Measurements from ENCODE around the gene DDIT3.

Gene DDIT3

GRCh38 chr12:57547288-57548012 is 27.1 kb upstream of the DDIT3 start:
- DNase-seq (ENCODE audit: low spot score): no peak

GRCh38 chr12:57546438-57547287 is 26.3 kb upstream of the DDIT3 start, which contains the start of gene DCTN2:
DCTN2 (minus strand) TSS chr12:57547192; CDS start chr12:57547063, 129 bp downstream.
- DNase-seq (ENCODE audit: low spot score): peak; percentile 98

GRCh38 chr12:57545809-57546437 is 25.6 kb upstream of the DDIT3 start:
- DNase-seq (ENCODE audit: low spot score): no peak

GRCh38 chr12:57543581-57543980 is 23.3 kb upstream of the DDIT3 start:
- no peak for DNase-seq (ENCODE audit: low spot score)

- no peak for DNase-seq (ENCODE audit: low spot score)
Observed at GRCh38 chr12:57541717-57542116, 21.4 kb upstream of the DDIT3 start.

- no peak for DNase-seq (ENCODE audit: low spot score)
Observed at GRCh38 chr12:57541001-57541400, 20.7 kb upstream of the DDIT3 start.

- no peak for DNase-seq (ENCODE audit: low spot score)
Observed at GRCh38 chr12:57539134-57539768, 18.9 kb upstream of the DDIT3 start.

GRCh38 chr12:57536597-57536942 is 16.3 kb upstream of the DDIT3 start:
- no peak for DNase-seq (ENCODE audit: low spot score)

GRCh38 chr12:57535764-57536596 is 15.7 kb upstream of the DDIT3 start:
- DNase-seq (ENCODE audit: low spot score): no peak

- no peak for DNase-seq (ENCODE audit: low spot score)
Observed at GRCh38 chr12:57534991-57535543, 14.8 kb upstream of the DDIT3 start.

- DNase-seq (ENCODE audit: low spot score): no peak
Observed at GRCh38 chr12:57534250-57534649, 13.9 kb upstream of the DDIT3 start.

- no peak for DNase-seq (ENCODE audit: low spot score)
Observed at GRCh38 chr12:57533108-57533507, 12.8 kb upstream of the DDIT3 start.

- no peak for DNase-seq (ENCODE audit: low spot score)
Observed at GRCh38 chr12:57531836-57532235, 11.5 kb upstream of the DDIT3 start.

- no peak for DNase-seq (ENCODE audit: low spot score)
Observed at GRCh38 chr12:57530396-57531142, 10.3 kb upstream of the DDIT3 start.

- DNase-seq (ENCODE audit: low spot score): no peak
Observed at GRCh38 chr12:57529831-57530230, 9.5 kb upstream of the DDIT3 start.

GRCh38 chr12:57528831-57529555 is 8.7 kb upstream of the DDIT3 start:
- no peak for DNase-seq (ENCODE audit: low spot score)

GRCh38 chr12:57528176-57528575 is 7.9 kb upstream of the DDIT3 start:
- DNase-seq (ENCODE audit: low spot score): no peak

- no peak for DNase-seq (ENCODE audit: low spot score)
Observed at GRCh38 chr12:57527184-57527583, 6.9 kb upstream of the DDIT3 start.

GRCh38 chr12:57526477-57527126 is 6.3 kb upstream of the DDIT3 start:
- no peak for DNase-seq (ENCODE audit: low spot score)
